ENCODE data around the gene OR6B3.
A peak's percentile ranks its signal among the peaks of the same experiment; 100 is the strongest.

OR6B3 gene

GRCh38 chr2:240032406-240033329 is 20.7 kb downstream of the OR6B3 start:
- Mint-ChIP-seq H3K4me3 (no peak overlapping the region), H3K9me3 (no peaks in the 10 kb centered on the region), H3K27ac (no peak overlapping the region), H3K27me3 (ENCODE audit: low read depth) (peaks cover 28% of the 10 kb centered on the region), H3K4me1 (ENCODE audit: low read depth) (no peaks in the 10 kb centered on the region), H3K36me3 (ENCODE audit: low read depth) (no peaks in the 10 kb centered on the region)
- DNase-seq (ENCODE audit: low spot score), result no peak

- DNase-seq (ENCODE audit: low spot score), result no peak
- Mint-ChIP-seq H3K9me3 (no peaks in the 10 kb centered on the region), H3K27ac (no peak within 1 kb of the TSS), H3K27me3 (ENCODE audit: low read depth) (peaks cover 14% of the 10 kb centered on the region), H3K4me3 (no peak within 1 kb of the TSS), H3K36me3 (ENCODE audit: low read depth) (no peaks in the 10 kb centered on the region), H3K4me1 (ENCODE audit: low read depth) (no peaks in the 10 kb centered on the region)
Observed at GRCh38 chr2:240030379-240031094, 22.8 kb downstream of the OR6B3 start, which contains the start of gene OR6B2. OR6B2 (minus strand) TSS chr2:240030429; CDS start chr2:240030429, 0 bp downstream.

GRCh38 chr2:240024766-240025165 is 28.6 kb downstream of the OR6B3 start:
- no peaks in the 10 kb centered on the region for H3K9me3 Mint-ChIP-seq
- peaks cover 8% of the 10 kb centered on the region for H3K36me3 Mint-ChIP-seq (ENCODE audit: low read depth)
- H3K4me3 Mint-ChIP-seq, result peak overlapping the region; percentile 97
- DNase-seq (ENCODE audit: low spot score), result no peak
- H3K27ac Mint-ChIP-seq, result peak overlapping the region; percentile 96
- H3K4me1 Mint-ChIP-seq (ENCODE audit: low read depth), result peaks cover 15% of the 10 kb centered on the region
- peaks cover 2% of the 10 kb centered on the region for H3K27me3 Mint-ChIP-seq (ENCODE audit: low read depth)

GRCh38 chr2:240023792-240024191 is 29.5 kb downstream of the OR6B3 start:
- Mint-ChIP-seq H3K36me3 (ENCODE audit: low read depth) (peaks cover 12% of the 10 kb centered on the region), H3K4me1 (ENCODE audit: low read depth) (peaks cover 15% of the 10 kb centered on the region), H3K27me3 (ENCODE audit: low read depth) (peaks cover 2% of the 10 kb centered on the region), H3K27ac (peak overlapping the region; percentile 96), H3K9me3 (no peaks in the 10 kb centered on the region), H3K4me3 (peak overlapping the region; percentile 97)
- no peak for DNase-seq (ENCODE audit: low spot score)

GRCh38 chr2:240021488-240022104 is 31.7 kb downstream of the OR6B3 start:
- H3K27ac Mint-ChIP-seq, result no peak overlapping the region
- H3K4me3 Mint-ChIP-seq, result no peak overlapping the region
- peak; percentile 45 for DNase-seq (ENCODE audit: low spot score)
- no peaks in the 10 kb centered on the region for H3K9me3 Mint-ChIP-seq
- peaks cover 15% of the 10 kb centered on the region for H3K4me1 Mint-ChIP-seq (ENCODE audit: low read depth)
- peaks cover 26% of the 10 kb centered on the region for H3K36me3 Mint-ChIP-seq (ENCODE audit: low read depth)
- no peaks in the 10 kb centered on the region for H3K27me3 Mint-ChIP-seq (ENCODE audit: low read depth)

- DNase-seq (ENCODE audit: low spot score), result no peak
- Mint-ChIP-seq H3K36me3 (ENCODE audit: low read depth) (peaks cover 36% of the 10 kb centered on the region), H3K27ac (no peak overlapping the region)
Observed at GRCh38 chr2:240018071-240018750, 35.1 kb downstream of the OR6B3 start.

GRCh38 chr2:240014327-240014726 is 39.0 kb downstream of the OR6B3 start:
- DNase-seq (ENCODE audit: low spot score), result no peak
- Mint-ChIP-seq H3K27me3 (ENCODE audit: low read depth) (no peaks in the 10 kb centered on the region), H3K4me3 (no peak overlapping the region), H3K27ac (no peak overlapping the region), H3K36me3 (ENCODE audit: low read depth) (peaks cover 37% of the 10 kb centered on the region), H3K9me3 (no peaks in the 10 kb centered on the region), H3K4me1 (ENCODE audit: low read depth) (no peaks in the 10 kb centered on the region)

More at GRCh38 chr2:240018071-240018750, 35.1 kb downstream of the OR6B3 start:
- Mint-ChIP-seq H3K27me3 (ENCODE audit: low read depth) (no peaks in the 10 kb centered on the region), H3K4me3 (no peak overlapping the region), H3K4me1 (ENCODE audit: low read depth) (peaks cover 4% of the 10 kb centered on the region), H3K9me3 (no peaks in the 10 kb centered on the region)

GRCh38 chr2:240013343-240013742 is 40.0 kb downstream of the OR6B3 start:
- no peak overlapping the region for H3K4me3 Mint-ChIP-seq
- H3K4me1 Mint-ChIP-seq (ENCODE audit: low read depth), result no peaks in the 10 kb centered on the region
- no peak for DNase-seq (ENCODE audit: low spot score)
- H3K27ac Mint-ChIP-seq, result no peak overlapping the region
- H3K9me3 Mint-ChIP-seq, result no peaks in the 10 kb centered on the region
- peaks cover 32% of the 10 kb centered on the region for H3K36me3 Mint-ChIP-seq (ENCODE audit: low read depth)
- H3K27me3 Mint-ChIP-seq (ENCODE audit: low read depth), result no peaks in the 10 kb centered on the region

GRCh38 chr2:240002983-240003382 is 50.3 kb downstream of the OR6B3 start:
- Mint-ChIP-seq H3K27ac (no peak overlapping the region), H3K27me3 (ENCODE audit: low read depth) (no peaks in the 10 kb centered on the region), H3K36me3 (ENCODE audit: low read depth) (peaks cover 48% of the 10 kb centered on the region), H3K4me1 (ENCODE audit: low read depth) (no peaks in the 10 kb centered on the region), H3K9me3 (no peaks in the 10 kb centered on the region), H3K4me3 (no peak overlapping the region)
- no peak for DNase-seq (ENCODE audit: low spot score)

GRCh38 chr2:240000671-240001070 is 52.6 kb downstream of the OR6B3 start:
- Mint-ChIP-seq H3K27ac (no peak overlapping the region), H3K9me3 (no peaks in the 10 kb centered on the region), H3K4me3 (no peak overlapping the region), H3K4me1 (ENCODE audit: low read depth) (no peaks in the 10 kb centered on the region), H3K27me3 (ENCODE audit: low read depth) (no peaks in the 10 kb centered on the region), H3K36me3 (ENCODE audit: low read depth) (peaks cover 32% of the 10 kb centered on the region)
- DNase-seq (ENCODE audit: low spot score), result no peak

GRCh38 chr2:239997686-239998409 is 55.5 kb downstream of the OR6B3 start:
- Mint-ChIP-seq H3K4me3 (no peak overlapping the region), H3K9me3 (no peaks in the 10 kb centered on the region), H3K27me3 (ENCODE audit: low read depth) (no peaks in the 10 kb centered on the region), H3K27ac (no peak overlapping the region), H3K36me3 (ENCODE audit: low read depth) (peaks cover 23% of the 10 kb centered on the region), H3K4me1 (ENCODE audit: low read depth) (no peaks in the 10 kb centered on the region)
- no peak for DNase-seq (ENCODE audit: low spot score)
